ENCODE measurements around the gene FAF1. TPM values are rescaled to one million over a fixed set of nuclear protein-coding genes. Genes with fewer than 3 reads are reported as not detected.

The FAF1 gene
- total and polyA plus RNA-seq, 2 donors (not counting 3 experiments of a cell fraction or from before 2014, with no cell fraction given): 9.0 to 57.6 TPM

DNA sequence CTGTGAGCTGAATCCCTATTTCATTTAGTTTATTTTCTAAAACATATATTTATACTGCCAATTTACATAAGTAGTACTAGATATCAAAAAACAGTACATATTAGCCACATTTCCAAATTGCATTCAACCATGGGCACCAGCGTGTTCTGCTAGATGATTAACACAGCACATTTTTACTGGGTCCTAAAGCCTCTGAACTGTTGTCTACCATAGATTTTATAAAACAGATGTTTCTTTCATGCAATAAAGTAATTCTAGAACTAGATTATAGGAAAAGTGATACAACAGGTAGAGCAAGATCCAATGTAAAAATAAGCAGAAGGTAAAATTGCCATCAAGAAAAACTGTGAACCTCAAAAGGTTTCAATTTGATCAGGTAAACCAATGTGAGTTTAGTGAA, 108.6 kb downstream of the FAF1 start:
- peaks cover 3% of the 10 kb centered on the region for H4K20me1 ChIP-seq (replicated peaks; ENCODE audit: control insufficient read depth, extremely low read depth, insufficient read depth, low read length)
- dilution Hi-C loops (cut with MboI; ENCODE audit: extremely low pct_ligation_motif_present, low sequenced_read_pairs) (no loop called here), intact Hi-C loops (cut with micrococcal nuclease) (no loop called here)
- H3K36me3 ChIP-seq (ENCODE audit: control insufficient read depth in 2 of 2, extremely low read depth in 1 of 2, insufficient read depth in 2 of 2, low read length in 2 of 2): no peaks in the 10 kb centered on the region
- H3K4me3 ChIP-seq (replicated peaks in 1 of 3; ENCODE audit: insufficient read depth in 1 of 3, low read depth in 1 of 3, low read length in 3 of 3): no peak overlapping the region
- no peak overlapping the region for H3K27ac ChIP-seq (ENCODE audit: insufficient read depth, low read depth, low read length)
- H3K27me3 ChIP-seq (ENCODE audit: control insufficient read depth in 2 of 2, insufficient read depth in 2 of 2, low read length in 2 of 2): no peaks in the 10 kb centered on the region
- DNase-seq (ENCODE audit: low read depth, low spot score) (no peak), FAIRE-seq (no peak)
- H3K9me1 ChIP-seq (replicated peaks; ENCODE audit: control insufficient read depth, extremely low read depth, insufficient read depth, low read length): peaks cover 4% of the 10 kb centered on the region
- H2AFZ ChIP-seq (ENCODE audit: low read depth, low read length): no peak overlapping the region
- H3K79me2 ChIP-seq (ENCODE audit: control insufficient read depth, insufficient read depth, low read length): peaks cover 11% of the 10 kb centered on the region
- no peak overlapping the region for H3K4me2 ChIP-seq (ENCODE audit: insufficient read depth, low read length)
- H3K9me3 ChIP-seq (replicated peaks; ENCODE audit: control insufficient read depth, insufficient read depth, low read length): no peaks in the 10 kb centered on the region
- TF ChIP-seq, protein P1, sequence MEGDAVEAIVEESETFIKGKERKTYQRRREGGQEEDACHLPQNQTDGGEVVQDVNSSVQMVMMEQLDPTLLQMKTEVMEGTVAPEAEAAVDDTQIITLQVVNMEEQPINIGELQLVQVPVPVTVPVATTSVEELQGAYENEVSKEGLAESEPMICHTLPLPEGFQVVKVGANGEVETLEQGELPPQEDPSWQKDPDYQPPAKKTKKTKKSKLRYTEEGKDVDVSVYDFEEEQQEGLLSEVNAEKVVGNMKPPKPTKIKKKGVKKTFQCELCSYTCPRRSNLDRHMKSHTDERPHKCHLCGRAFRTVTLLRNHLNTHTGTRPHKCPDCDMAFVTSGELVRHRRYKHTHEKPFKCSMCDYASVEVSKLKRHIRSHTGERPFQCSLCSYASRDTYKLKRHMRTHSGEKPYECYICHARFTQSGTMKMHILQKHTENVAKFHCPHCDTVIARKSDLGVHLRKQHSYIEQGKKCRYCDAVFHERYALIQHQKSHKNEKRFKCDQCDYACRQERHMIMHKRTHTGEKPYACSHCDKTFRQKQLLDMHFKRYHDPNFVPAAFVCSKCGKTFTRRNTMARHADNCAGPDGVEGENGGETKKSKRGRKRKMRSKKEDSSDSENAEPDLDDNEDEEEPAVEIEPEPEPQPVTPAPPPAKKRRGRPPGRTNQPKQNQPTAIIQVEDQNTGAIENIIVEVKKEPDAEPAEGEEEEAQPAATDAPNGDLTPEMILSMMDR (IDR thresholded peaks at IDR 0.05; ENCODE audit: extremely low read depth in 1 of 2, insufficient read depth in 1 of 2, low read depth in 1 of 2, low read length in 2 of 2): no peak
- TF ChIP-seq, protein P2, sequence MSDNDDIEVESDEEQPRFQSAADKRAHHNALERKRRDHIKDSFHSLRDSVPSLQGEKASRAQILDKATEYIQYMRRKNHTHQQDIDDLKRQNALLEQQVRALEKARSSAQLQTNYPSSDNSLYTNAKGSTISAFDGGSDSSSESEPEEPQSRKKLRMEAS (IDR thresholded peaks at IDR 0.05; ENCODE audit: insufficient read depth, insufficient read length): no peak
- no peak for TF ChIP-seq JUN (IDR thresholded peaks at IDR 0.05; ENCODE audit: borderline replicate concordance, insufficient read depth, insufficient read length, low read depth)
- TF ChIP-seq GATA2 (IDR thresholded peaks at IDR 0.05; ENCODE audit: insufficient read depth, insufficient read length, low read depth, low read length): no peak
- TF ChIP-seq FOS (IDR thresholded peaks at IDR 0.05; ENCODE audit: borderline replicate concordance, insufficient read depth, low read length): no peak
- TF ChIP-seq MYC (IDR thresholded peaks at IDR 0.05; ENCODE audit: low read depth, low read length): no peak
- no peak for TF ChIP-seq EZH2 (IDR thresholded peaks at IDR 0.05; ENCODE audit: borderline replicate concordance, low read depth, low read length, severe bottlenecking)
- no peak for TF ChIP-seq POLR2AphosphoS5 (IDR thresholded peaks at IDR 0.05; ENCODE audit: insufficient read depth, low read depth, low read length)
- TF ChIP-seq POLR2A (IDR thresholded peaks at IDR 0.05; ENCODE audit: low read depth, low read length): no peak
- CTCF ChIA-PET: interaction anchor here (1.0 to 2.0 kb wide), 4 partner anchors 9 to 78 kb away, joined by 3 to 5 read pairs (median 4); no protein-coding TSS in a partner anchor
- no peaks in the 10 kb centered on the region for H3K4me1 ChIP-seq (ENCODE audit: control insufficient read depth, extremely low read depth, insufficient read depth, low read length)
- BruUV-seq (replicated peaks): no TSS peak
- POLR2A ChIA-PET: no interaction called here
- no peak overlapping the region for H3K9ac ChIP-seq (replicated peaks; ENCODE audit: extremely low read depth, insufficient read depth, low read length)
